K562 (cell line): ENCODE results near the gene SLC7A4. TPM values are rescaled to one million over a fixed set of nuclear protein-coding genes. Genes with fewer than 3 reads are reported as not detected.
A peak's percentile ranks its signal among the peaks of the same experiment; 100 is the strongest.

ENCODE experiments used
- NR2F6 ChIP-seq: fragments of 450-650 bp; formaldehyde crosslinking; IDR thresholded peaks from 2 replicates; pipeline ENCODE4 v1.4.0; 2020; ENCODE audit warnings: mild to moderate bottlenecking
- SIRT6 ChIP-seq: IDR thresholded peaks from one replicate; pipeline ENCODE4 v1.6.1; 2012; ENCODE audit warnings: low read depth, mild to moderate bottlenecking, control low read depth, inconsistent platforms, low read length, moderate library complexity
- SRF ChIP-seq, 2 experiments: fragments of 250-450, 450-650 bp in 1 of 2; sonication (Bioruptor Pico) in 1 of 2; sonication (generic) in 1 of 2; formaldehyde crosslinking; IDR thresholded peaks; 2 replicates each; pipeline versions ENCODE4 v1.5.0 to v1.5.1; 2020 to 2022; ENCODE audit warnings: mild to moderate bottlenecking in 1 of 2, missing genetic modification reagents in 1 of 2
- ZFP1 ChIP-seq: fragments of 450-650 bp; formaldehyde crosslinking; IDR thresholded peaks from 2 replicates; pipeline ENCODE4 v1.4.0; 2020; ENCODE audit warnings: mild to moderate bottlenecking, mixed read lengths
- ZNF133 ChIP-seq: fragments of 250-450 bp; sonication (Bioruptor Pico); IDR thresholded peaks from 2 replicates; pipeline ENCODE4 v1.4.0; 2020; ENCODE audit warnings: mild to moderate bottlenecking
- ZNF583 ChIP-seq: fragments of 250-450 bp; sonication (Bioruptor Pico); IDR thresholded peaks from 2 replicates; pipeline ENCODE4 v1.4.0; 2020
- ZNF586 ChIP-seq: fragments of 450-650 bp; formaldehyde crosslinking; conservative IDR thresholded peaks from 2 replicates; pipeline ENCODE4 v1.4.0; 2020; ENCODE audit warnings: mild to moderate bottlenecking, moderate library complexity
- polyA plus RNA-seq, 8 experiments: library from polyadenylated mRNA; depleted of rRNA in 4 of 8; stranded (reverse) in 5 of 8; unstranded in 3 of 8; fragments of >200 nt; fragmentation: Nextera tagmentation in 2 of 8; fragmentation: Illumina TruSeq in 1 of 8; extraction: Ambion mirVana in 2 of 8; extraction: Trizol in 1 of 8; gene quantifications; 2 replicates each; pipeline versions ENCODE4 v1.2.1 to v1.2.3, GENCODE V29; 2011 to 2014; ENCODE audit warnings: inconsistent platforms in 1 of 8, missing spikeins in 1 of 8
- total RNA-seq, 7 experiments: library from RNA; depleted of rRNA in 6 of 7; stranded (reverse); fragments of >200 nt in 6 of 7; fragmentation: Illumina TruSeq in 2 of 7; extraction: Trizol in 2 of 7; gene quantifications; 2 replicates each; pipeline versions ENCODE4 v1.2.1 to v1.2.3, GENCODE V29; 2011 to 2021; ENCODE audit warnings: low replicate concordance in 1 of 7
- TF ChIP-seq, protein P1 (sequence below), 2 experiments: fragments of 450-650 bp; IDR thresholded peaks; 2 replicates each; pipeline ENCODE4 v1.6.1; 2016
- TF ChIP-seq, protein P2 (sequence below): fragments of 250-450 bp; sonication (Bioruptor Pico); IDR thresholded peaks from 2 replicates; pipeline ENCODE4 v1.4.0; 2020; ENCODE audit warnings: mild to moderate bottlenecking, moderate library complexity
- TF ChIP-seq, protein P3 (sequence below): fragments of 250-450 bp; sonication (Bioruptor Pico); IDR thresholded peaks from 2 replicates; pipeline ENCODE4 v1.4.0; 2020
- TF ChIP-seq, protein P4 (sequence below): IDR thresholded peaks from 2 replicates; pipeline ENCODE4 v1.6.1; 2012; ENCODE audit warnings: low read depth, low read length, improper control_type of control experiment, borderline replicate concordance

The SLC7A4 gene
- total and polyA plus RNA-seq, 9 of the 15 experiments (the other 6 are each of a cell fraction or from before 2014, with no cell fraction given), result not detected

DNA sequence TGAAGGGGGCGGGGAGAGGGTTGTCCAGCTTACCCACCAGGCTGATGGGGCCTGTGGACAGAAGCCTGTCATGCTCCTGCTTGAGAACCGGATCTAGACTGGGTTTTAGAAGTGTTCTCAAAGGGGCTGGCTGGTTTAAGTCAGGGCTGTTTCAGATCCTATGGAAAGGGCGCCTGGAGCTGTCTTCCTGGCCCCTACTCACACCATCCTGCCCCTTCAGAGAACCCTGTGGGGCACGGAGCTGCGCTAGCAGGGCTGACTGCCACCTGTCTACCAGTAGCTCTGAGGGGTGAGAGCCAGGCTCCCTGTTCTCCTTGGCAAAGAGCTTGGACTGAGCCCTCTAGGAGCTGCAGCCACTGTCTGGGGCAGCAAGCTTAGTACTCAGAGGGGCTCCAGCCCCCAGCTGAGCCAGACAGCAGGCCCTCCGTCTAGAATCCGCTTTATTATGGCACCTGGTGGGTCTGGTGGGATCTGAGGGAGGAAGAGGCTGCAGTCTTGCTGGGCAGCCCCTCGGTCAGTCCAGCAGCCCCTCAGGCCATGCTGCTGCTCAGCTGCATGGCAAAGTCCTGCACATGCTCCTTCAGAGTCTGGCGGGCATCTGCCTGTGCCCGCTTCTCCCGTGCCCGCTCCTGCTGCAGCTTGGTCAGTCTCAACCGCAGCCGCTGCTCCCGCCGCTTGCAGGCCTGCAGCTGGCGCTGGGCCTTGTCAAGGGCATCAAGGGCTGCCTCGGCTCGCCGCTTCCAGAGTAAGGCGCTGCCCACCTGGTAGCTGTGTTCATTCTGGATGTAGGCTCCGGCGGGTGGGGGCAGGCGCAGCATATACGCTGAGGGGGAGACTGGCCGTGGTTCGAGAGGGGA, 32.8 kb downstream of the SLC7A4 start (continued):
- TF ChIP-seq, protein P1, sequence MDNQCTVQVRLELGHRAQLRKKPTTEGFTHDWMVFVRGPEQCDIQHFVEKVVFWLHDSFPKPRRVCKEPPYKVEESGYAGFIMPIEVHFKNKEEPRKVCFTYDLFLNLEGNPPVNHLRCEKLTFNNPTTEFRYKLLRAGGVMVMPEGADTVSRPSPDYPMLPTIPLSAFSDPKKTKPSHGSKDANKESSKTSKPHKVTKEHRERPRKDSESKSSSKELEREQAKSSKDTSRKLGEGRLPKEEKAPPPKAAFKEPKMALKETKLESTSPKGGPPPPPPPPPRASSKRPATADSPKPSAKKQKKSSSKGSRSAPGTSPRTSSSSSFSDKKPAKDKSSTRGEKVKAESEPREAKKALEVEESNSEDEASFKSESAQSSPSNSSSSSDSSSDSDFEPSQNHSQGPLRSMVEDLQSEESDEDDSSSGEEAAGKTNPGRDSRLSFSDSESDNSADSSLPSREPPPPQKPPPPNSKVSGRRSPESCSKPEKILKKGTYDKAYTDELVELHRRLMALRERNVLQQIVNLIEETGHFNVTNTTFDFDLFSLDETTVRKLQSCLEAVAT (IDR thresholded peaks at IDR 0.05), result no peak
- TF ChIP-seq, protein P2, sequence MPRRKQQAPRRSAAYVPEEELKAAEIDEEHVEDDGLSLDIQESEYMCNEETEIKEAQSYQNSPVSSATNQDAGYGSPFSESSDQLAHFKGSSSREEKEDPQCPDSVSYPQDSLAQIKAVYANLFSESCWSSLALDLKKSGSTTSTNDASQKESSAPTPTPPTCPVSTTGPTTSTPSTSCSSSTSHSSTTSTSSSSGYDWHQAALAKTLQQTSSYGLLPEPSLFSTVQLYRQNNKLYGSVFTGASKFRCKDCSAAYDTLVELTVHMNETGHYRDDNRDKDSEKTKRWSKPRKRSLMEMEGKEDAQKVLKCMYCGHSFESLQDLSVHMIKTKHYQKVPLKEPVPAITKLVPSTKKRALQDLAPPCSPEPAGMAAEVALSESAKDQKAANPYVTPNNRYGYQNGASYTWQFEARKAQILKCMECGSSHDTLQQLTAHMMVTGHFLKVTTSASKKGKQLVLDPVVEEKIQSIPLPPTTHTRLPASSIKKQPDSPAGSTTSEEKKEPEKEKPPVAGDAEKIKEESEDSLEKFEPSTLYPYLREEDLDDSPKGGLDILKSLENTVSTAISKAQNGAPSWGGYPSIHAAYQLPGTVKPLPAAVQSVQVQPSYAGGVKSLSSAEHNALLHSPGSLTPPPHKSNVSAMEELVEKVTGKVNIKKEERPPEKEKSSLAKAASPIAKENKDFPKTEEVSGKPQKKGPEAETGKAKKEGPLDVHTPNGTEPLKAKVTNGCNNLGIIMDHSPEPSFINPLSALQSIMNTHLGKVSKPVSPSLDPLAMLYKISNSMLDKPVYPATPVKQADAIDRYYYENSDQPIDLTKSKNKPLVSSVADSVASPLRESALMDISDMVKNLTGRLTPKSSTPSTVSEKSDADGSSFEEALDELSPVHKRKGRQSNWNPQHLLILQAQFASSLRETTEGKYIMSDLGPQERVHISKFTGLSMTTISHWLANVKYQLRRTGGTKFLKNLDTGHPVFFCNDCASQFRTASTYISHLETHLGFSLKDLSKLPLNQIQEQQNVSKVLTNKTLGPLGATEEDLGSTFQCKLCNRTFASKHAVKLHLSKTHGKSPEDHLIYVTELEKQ, result no peak; the same call in 1 of the 2 replicates
- TF ChIP-seq ZNF583 (CRISPR knock-in tag) (0 out of 2 replicates have a peak, but pooled peaks have one; percentile 20), SRF (CRISPR knock-in tag; IDR thresholded peaks at IDR 0.05) (peak in 1 of 2 experiments; percentile 17; a peak in 1 of 4 replicates), ZFP1 (CRISPR knock-in tag) (0 out of 2 replicates have a peak, but pooled peaks have one; percentile 6), ZNF133 (CRISPR knock-in tag) (peak; percentile 5; the same call in 1 of the 2 replicates), SIRT6 (peak; percentile 71), NR2F6 (peak; percentile 57; the same call in 1 of the 2 replicates), ZNF586 (CRISPR knock-in tag) (0 out of 2 replicates have a peak, but pooled peaks have one; percentile 10)
- TF ChIP-seq, protein P3, sequence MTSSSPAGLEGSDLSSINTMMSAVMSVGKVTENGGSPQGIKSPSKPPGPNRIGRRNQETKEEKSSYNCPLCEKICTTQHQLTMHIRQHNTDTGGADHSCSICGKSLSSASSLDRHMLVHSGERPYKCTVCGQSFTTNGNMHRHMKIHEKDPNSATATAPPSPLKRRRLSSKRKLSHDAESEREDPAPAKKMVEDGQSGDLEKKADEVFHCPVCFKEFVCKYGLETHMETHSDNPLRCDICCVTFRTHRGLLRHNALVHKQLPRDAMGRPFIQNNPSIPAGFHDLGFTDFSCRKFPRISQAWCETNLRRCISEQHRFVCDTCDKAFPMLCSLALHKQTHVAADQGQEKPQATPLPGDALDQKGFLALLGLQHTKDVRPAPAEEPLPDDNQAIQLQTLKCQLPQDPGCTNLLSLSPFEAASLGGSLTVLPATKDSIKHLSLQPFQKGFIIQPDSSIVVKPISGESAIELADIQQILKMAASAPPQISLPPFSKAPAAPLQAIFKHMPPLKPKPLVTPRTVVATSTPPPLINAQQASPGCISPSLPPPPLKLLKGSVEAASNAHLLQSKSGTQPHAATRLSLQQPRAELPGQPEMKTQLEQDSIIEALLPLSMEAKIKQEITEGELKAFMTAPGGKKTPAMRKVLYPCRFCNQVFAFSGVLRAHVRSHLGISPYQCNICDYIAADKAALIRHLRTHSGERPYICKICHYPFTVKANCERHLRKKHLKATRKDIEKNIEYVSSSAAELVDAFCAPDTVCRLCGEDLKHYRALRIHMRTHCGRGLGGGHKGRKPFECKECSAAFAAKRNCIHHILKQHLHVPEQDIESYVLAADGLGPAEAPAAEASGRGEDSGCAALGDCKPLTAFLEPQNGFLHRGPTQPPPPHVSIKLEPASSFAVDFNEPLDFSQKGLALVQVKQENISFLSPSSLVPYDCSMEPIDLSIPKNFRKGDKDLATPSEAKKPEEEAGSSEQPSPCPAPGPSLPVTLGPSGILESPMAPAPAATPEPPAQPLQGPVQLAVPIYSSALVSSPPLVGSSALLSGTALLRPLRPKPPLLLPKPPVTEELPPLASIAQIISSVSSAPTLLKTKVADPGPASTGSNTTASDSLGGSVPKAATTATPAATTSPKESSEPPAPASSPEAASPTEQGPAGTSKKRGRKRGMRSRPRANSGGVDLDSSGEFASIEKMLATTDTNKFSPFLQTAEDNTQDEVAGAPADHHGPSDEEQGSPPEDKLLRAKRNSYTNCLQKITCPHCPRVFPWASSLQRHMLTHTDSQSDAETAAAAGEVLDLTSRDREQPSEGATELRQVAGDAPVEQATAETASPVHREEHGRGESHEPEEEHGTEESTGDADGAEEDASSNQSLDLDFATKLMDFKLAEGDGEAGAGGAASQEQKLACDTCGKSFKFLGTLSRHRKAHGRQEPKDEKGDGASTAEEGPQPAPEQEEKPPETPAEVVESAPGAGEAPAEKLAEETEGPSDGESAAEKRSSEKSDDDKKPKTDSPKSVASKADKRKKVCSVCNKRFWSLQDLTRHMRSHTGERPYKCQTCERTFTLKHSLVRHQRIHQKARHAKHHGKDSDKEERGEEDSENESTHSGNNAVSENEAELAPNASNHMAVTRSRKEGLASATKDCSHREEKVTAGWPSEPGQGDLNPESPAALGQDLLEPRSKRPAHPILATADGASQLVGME, result peak; percentile 77; the same call in 1 of the 2 replicates
- TF ChIP-seq, protein P4, sequence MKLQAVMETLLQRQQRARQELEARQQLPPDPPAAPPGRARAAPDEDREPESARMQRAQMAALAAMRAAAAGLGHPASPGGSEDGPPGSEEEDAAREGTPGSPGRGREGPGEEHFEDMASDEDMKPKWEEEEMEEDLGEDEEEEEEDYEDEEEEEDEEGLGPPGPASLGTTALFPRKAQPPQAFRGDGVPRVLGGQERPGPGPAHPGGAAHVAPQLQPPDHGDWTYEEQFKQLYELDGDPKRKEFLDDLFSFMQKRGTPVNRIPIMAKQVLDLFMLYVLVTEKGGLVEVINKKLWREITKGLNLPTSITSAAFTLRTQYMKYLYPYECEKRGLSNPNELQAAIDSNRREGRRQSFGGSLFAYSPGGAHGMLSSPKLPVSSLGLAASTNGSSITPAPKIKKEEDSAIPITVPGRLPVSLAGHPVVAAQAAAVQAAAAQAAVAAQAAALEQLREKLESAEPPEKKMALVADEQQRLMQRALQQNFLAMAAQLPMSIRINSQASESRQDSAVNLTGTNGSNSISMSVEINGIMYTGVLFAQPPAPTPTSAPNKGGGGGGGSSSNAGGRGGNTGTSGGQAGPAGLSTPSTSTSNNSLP, result no peak
